H9 (cell line): ENCODE measurements around the gene TOP1. TPM values are rescaled to one million over a fixed set of nuclear protein-coding genes. Genes with fewer than 3 reads are reported as not detected.

Experiments
- DNase-seq: peaks from one replicate; pipeline ENCODE4 v3.0.0-alpha.2; 2017
- H2AFZ ChIP-seq: one replicate; pipeline ENCODE4 v1.6.1; 2013; ENCODE audit warnings: mild to moderate bottlenecking, low read length, control low read depth, moderate library complexity
- H2AK5ac ChIP-seq: 2 replicates; pipeline ENCODE4 v1.6.1; 2013; ENCODE audit warnings: low read length, control low read depth, mixed read lengths; ENCODE audit not compliant: insufficient read length
- H2BK120ac ChIP-seq: one replicate; pipeline ENCODE4 v1.6.1; 2013; ENCODE audit warnings: low read depth, mild to moderate bottlenecking, low read length, control low read depth, inconsistent platforms; ENCODE audit not compliant: poor library complexity, severe bottlenecking
- H2BK12ac ChIP-seq: 2 replicates; pipeline ENCODE4 v1.6.1; 2013; ENCODE audit warnings: low read length, control low read depth, mixed read lengths, low read depth; ENCODE audit not compliant: insufficient read length
- H2BK15ac ChIP-seq: 2 replicates; pipeline ENCODE4 v1.6.1; 2013; ENCODE audit warnings: low read depth, low read length, control low read depth
- H2BK20ac ChIP-seq: one replicate; pipeline ENCODE4 v1.6.1; 2013; ENCODE audit warnings: low read depth, mild to moderate bottlenecking, low read length, control low read depth, inconsistent platforms; ENCODE audit not compliant: poor library complexity, severe bottlenecking
- H2BK5ac ChIP-seq: 2 replicates; pipeline ENCODE4 v1.6.1; 2013; ENCODE audit warnings: low read length, control low read depth, mixed read lengths; ENCODE audit not compliant: insufficient read length
- H3K14ac ChIP-seq: 2 replicates; pipeline ENCODE4 v1.6.1; 2013; ENCODE audit warnings: low read length, control low read depth; ENCODE audit not compliant: insufficient read depth
- H3K18ac ChIP-seq: 2 replicates; pipeline ENCODE4 v1.6.1; 2013; ENCODE audit warnings: low read depth, mild to moderate bottlenecking, mixed read lengths, low read length, control low read depth; ENCODE audit not compliant: insufficient read length
- H3K23ac ChIP-seq: 2 replicates; pipeline ENCODE4 v1.6.1; 2013; ENCODE audit warnings: low read length, control low read depth, mixed read lengths, low read depth; ENCODE audit not compliant: insufficient read length
- H3K23me2 ChIP-seq: 2 replicates; pipeline ENCODE4 v1.6.1; 2013; ENCODE audit warnings: low read depth, mild to moderate bottlenecking, mixed read lengths, low read length, control low read depth; ENCODE audit not compliant: insufficient read length, poor library complexity, severe bottlenecking
- H3K27ac ChIP-seq: 2 replicates; pipeline ENCODE4 v1.5.1; 2013; ENCODE audit warnings: low read length, control low read depth, mixed read lengths, low read depth; ENCODE audit not compliant: insufficient read length
- H3K27me3 ChIP-seq: 2 replicates; pipeline ENCODE4 v1.6.1; 2013; ENCODE audit warnings: low read length, control low read depth, inconsistent platforms; ENCODE audit not compliant: insufficient read depth
- H3K4ac ChIP-seq: 2 replicates; pipeline ENCODE4 v1.6.1; 2013; ENCODE audit warnings: low read depth, mild to moderate bottlenecking, control low read depth, inconsistent platforms, low read length, moderate library complexity
- H3K4me1 ChIP-seq: 2 replicates; pipeline ENCODE4 v1.6.1; 2013; ENCODE audit warnings: low read length, control low read depth, inconsistent platforms; ENCODE audit not compliant: insufficient read depth
- H3K4me2 ChIP-seq: 2 replicates; pipeline ENCODE4 v1.6.1; 2013; ENCODE audit warnings: low read length, control low read depth, mixed read lengths; ENCODE audit not compliant: insufficient read length, insufficient read depth
- H3K56ac ChIP-seq: 2 replicates; pipeline ENCODE4 v1.6.1; 2013; ENCODE audit warnings: low read depth, mild to moderate bottlenecking, mixed read lengths, low read length, control low read depth; ENCODE audit not compliant: insufficient read length
- H3K79me1 ChIP-seq: 2 replicates; pipeline ENCODE4 v1.6.1; 2013; ENCODE audit warnings: low read depth, mild to moderate bottlenecking, moderate library complexity, low read length, control low read depth, inconsistent platforms; ENCODE audit not compliant: insufficient read depth, poor library complexity, severe bottlenecking
- H3K79me2 ChIP-seq: 2 replicates; pipeline ENCODE4 v1.6.1; 2013; ENCODE audit warnings: low read length, control low read depth, inconsistent platforms; ENCODE audit not compliant: insufficient read depth
- H3K9ac ChIP-seq: 2 replicates; pipeline ENCODE4 v1.6.1; 2013; ENCODE audit warnings: low read length, control low read depth, mixed read lengths; ENCODE audit not compliant: insufficient read length; ENCODE audit errors: extremely low read depth
- H3K9me3 ChIP-seq: one replicate; pipeline ENCODE4 v1.6.1; 2013; ENCODE audit warnings: low read depth, low read length, inconsistent platforms; ENCODE audit not compliant: control insufficient read depth
- H3T11ph ChIP-seq: one replicate; pipeline ENCODE4 v1.6.1; 2013; ENCODE audit warnings: mild to moderate bottlenecking, low read length, control low read depth, inconsistent platforms
- H4K20me1 ChIP-seq: one replicate; pipeline ENCODE4 v1.6.1; 2013; ENCODE audit not compliant: control insufficient read depth, insufficient read length, insufficient read depth
- H4K5ac ChIP-seq: 2 replicates; pipeline ENCODE4 v1.6.1; 2013; ENCODE audit warnings: low read depth, mild to moderate bottlenecking, mixed read lengths, low read length, control low read depth; ENCODE audit not compliant: insufficient read length
- H4K8ac ChIP-seq: replicated peaks from 2 replicates; pipeline ENCODE4 v1.6.1; 2013; ENCODE audit warnings: low read length, control low read depth, mixed read lengths, low read depth; ENCODE audit not compliant: insufficient read length
- H4K91ac ChIP-seq: 2 replicates; pipeline ENCODE4 v1.6.1; 2013; ENCODE audit warnings: low read depth, mild to moderate bottlenecking, moderate library complexity, mixed read lengths, low read length, control low read depth; ENCODE audit not compliant: insufficient read length
- H3K27ac Mint-ChIP-seq, 3 experiments: 2 replicates in 2 of 3; 3 replicates in 1 of 3; pipeline ENCODE4 v1.8.0; 2020 to 2021; ENCODE audit warnings: mixed read lengths in 3 of 3, mild to moderate bottlenecking in 1 of 3, moderate library complexity in 1 of 3
- H3K27me3 Mint-ChIP-seq: 2 replicates; pipeline ENCODE4 v1.8.0; 2021; ENCODE audit warnings: low read depth, mild to moderate bottlenecking, moderate library complexity, mixed read lengths
- H3K36me3 Mint-ChIP-seq, 3 experiments: 2 replicates in 2 of 3; 3 replicates in 1 of 3; pipeline ENCODE4 v1.8.0; 2020 to 2021; ENCODE audit warnings: low read depth in 3 of 3, mixed read lengths in 3 of 3; ENCODE audit not compliant: insufficient read depth in 1 of 3
- H3K4me1 Mint-ChIP-seq, 2 experiments: 2 replicates each; pipeline ENCODE4 v1.8.0; 2020; ENCODE audit warnings: mixed read lengths in 2 of 2
- H3K4me3 Mint-ChIP-seq, 2 experiments: 2 replicates in 1 of 2; 3 replicates in 1 of 2; pipeline ENCODE4 v1.8.0; 2020 to 2021; ENCODE audit warnings: mild to moderate bottlenecking in 2 of 2, mixed read lengths in 2 of 2, moderate library complexity in 1 of 2
- H3K9me3 Mint-ChIP-seq, 2 experiments: 2 replicates in 1 of 2; 3 replicates in 1 of 2; pipeline ENCODE4 v1.8.0; 2020; ENCODE audit warnings: mild to moderate bottlenecking in 2 of 2, mixed read lengths in 2 of 2, moderate library complexity in 1 of 2
- WGBS: extraction: QIAGEN DNeasy Blood & Tissue Kit; methylation state at CpG from one replicate; pipeline ENCODE4 v1.1.7; 2013; ENCODE audit warnings: missing lambda C conversion rate, low lambda C conversion rate, mixed read lengths; ENCODE audit not compliant: insufficient read length; ENCODE audit errors: extremely low coverage; 5-methylcytosine and 5-hydroxymethylcytosine counted together
- total RNA-seq: library from RNA; stranded (reverse); gene quantifications from 2 replicates; pipeline ENCODE4 v1.2.1, GENCODE V29; 2021
- TF ChIP-seq, protein P1 (sequence below): fragments of 200-600 bp; sonication (generic); conservative IDR thresholded peaks from 3 replicates; pipeline ENCODE4 v1.8.0; 2021; ENCODE audit warnings: antibody characterized with exemption, mild to moderate bottlenecking

The TOP1 gene
- total RNA-seq, 1 experiment from 2014 or later = 96.4 TPM

DNA sequence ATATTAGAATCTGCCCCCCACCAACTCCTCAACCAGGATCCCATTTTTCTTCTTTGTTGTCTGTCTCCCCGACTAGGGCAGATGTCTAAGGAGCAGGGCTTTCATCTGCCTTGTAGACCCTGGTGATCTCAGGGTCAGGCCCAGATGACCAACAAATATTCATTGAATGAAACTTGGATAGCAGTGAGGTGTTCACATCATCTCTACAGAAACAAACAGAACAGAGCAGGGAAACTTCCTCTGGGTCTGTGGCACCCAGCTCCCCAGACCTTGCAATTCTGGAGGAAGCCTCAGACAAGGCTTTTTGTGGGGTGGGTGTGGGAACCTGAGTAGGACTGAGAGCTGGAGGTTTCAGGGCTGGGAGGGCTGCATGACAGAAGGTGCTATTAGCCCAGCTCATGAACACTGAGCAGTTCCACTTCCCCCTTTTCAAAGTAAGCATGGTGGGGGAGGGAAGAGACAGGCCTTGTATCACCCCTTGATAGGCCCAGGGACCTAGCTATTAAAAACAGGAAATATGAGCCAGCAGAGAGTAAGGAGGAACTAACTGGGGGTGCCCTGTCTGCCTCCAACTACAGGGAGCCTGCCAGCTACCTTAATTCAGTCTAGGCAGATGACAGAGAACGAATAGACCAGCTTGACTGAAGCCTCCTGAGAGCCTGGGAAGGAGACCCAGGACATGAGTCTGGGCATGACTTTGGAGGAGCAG, 37.3 kb upstream of the TOP1 start:
- no peak overlapping the region for H3T11ph ChIP-seq
- no peak overlapping the region for H2BK15ac ChIP-seq
- no peaks in the 10 kb centered on the region for H3K9me3 ChIP-seq
- H4K8ac ChIP-seq = no peak overlapping the region
- Mint-ChIP-seq H3K36me3 (no peaks in the 10 kb centered on the region), H3K27me3 (peaks cover 4% of the 10 kb centered on the region; the same call in 1 of the 2 replicates), H3K4me1 (peaks cover 5 to 12% of the 10 kb centered on the region in 2 experiments; a peak in 2 of 4 replicates), H3K4me3 (no peak overlapping the region), H3K9me3 (no peaks in the 10 kb centered on the region; a peak in 1 of 5 replicates), H3K27ac (no peak overlapping the region; a peak in 1 of 7 replicates)
- no peak overlapping the region for H3K18ac ChIP-seq
- H4K5ac ChIP-seq = no peak overlapping the region
- H2BK12ac ChIP-seq = no peak overlapping the region
- no peaks in the 10 kb centered on the region for H3K79me1 ChIP-seq
- no peaks in the 10 kb centered on the region for H4K20me1 ChIP-seq
- no peaks in the 10 kb centered on the region for H3K27me3 ChIP-seq
- whole genome bisulfite sequencing = no CpG with 5 or more reads among the region's 2 CpGs
- H3K23me2 ChIP-seq = no peaks in the 10 kb centered on the region
- no peak overlapping the region for H2BK20ac ChIP-seq
- H3K56ac ChIP-seq = no peak overlapping the region
- H3K27ac ChIP-seq = no peak overlapping the region
- no peak overlapping the region for H3K9ac ChIP-seq
- no peak overlapping the region for H3K23ac ChIP-seq
- H4K91ac ChIP-seq = no peak overlapping the region
- DNase-seq = no peak
- H2AFZ ChIP-seq = no peak overlapping the region
- H2BK5ac ChIP-seq = no peak overlapping the region
- no peak overlapping the region for H3K4ac ChIP-seq
- H3K4me2 ChIP-seq = no peak overlapping the region
- H2AK5ac ChIP-seq = no peak overlapping the region
- H3K14ac ChIP-seq = no peak overlapping the region
- no peaks in the 10 kb centered on the region for H3K4me1 ChIP-seq
- H2BK120ac ChIP-seq = no peak overlapping the region
- TF ChIP-seq, protein P1, sequence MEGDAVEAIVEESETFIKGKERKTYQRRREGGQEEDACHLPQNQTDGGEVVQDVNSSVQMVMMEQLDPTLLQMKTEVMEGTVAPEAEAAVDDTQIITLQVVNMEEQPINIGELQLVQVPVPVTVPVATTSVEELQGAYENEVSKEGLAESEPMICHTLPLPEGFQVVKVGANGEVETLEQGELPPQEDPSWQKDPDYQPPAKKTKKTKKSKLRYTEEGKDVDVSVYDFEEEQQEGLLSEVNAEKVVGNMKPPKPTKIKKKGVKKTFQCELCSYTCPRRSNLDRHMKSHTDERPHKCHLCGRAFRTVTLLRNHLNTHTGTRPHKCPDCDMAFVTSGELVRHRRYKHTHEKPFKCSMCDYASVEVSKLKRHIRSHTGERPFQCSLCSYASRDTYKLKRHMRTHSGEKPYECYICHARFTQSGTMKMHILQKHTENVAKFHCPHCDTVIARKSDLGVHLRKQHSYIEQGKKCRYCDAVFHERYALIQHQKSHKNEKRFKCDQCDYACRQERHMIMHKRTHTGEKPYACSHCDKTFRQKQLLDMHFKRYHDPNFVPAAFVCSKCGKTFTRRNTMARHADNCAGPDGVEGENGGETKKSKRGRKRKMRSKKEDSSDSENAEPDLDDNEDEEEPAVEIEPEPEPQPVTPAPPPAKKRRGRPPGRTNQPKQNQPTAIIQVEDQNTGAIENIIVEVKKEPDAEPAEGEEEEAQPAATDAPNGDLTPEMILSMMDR = no peak
- no peaks in the 10 kb centered on the region for H3K79me2 ChIP-seq
